ENCODE results near the gene HIPK1.
"Not testable (repeated sequence)": the region's sequence is repeated elsewhere in the genome, so short reads cannot be mapped to it uniquely, and the experiment has no call there.

Gene HIPK1

GRCh38 chr1:113999799-114000198 is 70.7 kb downstream of the HIPK1 start:
- H3K4me3 ChIP-seq (ENCODE audit: low read length), result no peak overlapping the region
- DNase-seq (ENCODE audit: low read depth, low spot score), result no peak

- H3K4me3 ChIP-seq (ENCODE audit: low read length), result no peak overlapping the region
- DNase-seq (ENCODE audit: low read depth, low spot score), result no peak
These were observed 71.3 kb downstream of the HIPK1 start for GRCh38 chr1:114000406-114000805.

GRCh38 chr1:114002492-114003239 is 73.5 kb downstream of the HIPK1 start:
- no peak overlapping the region for H3K4me3 ChIP-seq (ENCODE audit: low read length)
- DNase-seq (ENCODE audit: low read depth, low spot score), result no peak

- DNase-seq (ENCODE audit: low read depth, low spot score), result no peak
- H3K4me3 ChIP-seq (ENCODE audit: low read length), result no peak overlapping the region
These were observed 74.3 kb downstream of the HIPK1 start for GRCh38 chr1:114003431-114003830.

GRCh38 chr1:114006825-114007224 is 77.7 kb downstream of the HIPK1 start:
- DNase-seq (ENCODE audit: low read depth, low spot score), result not testable (repeated sequence)

GRCh38 chr1:114008480-114008941 is 79.4 kb downstream of the HIPK1 start:
- no peak overlapping the region for H3K4me3 ChIP-seq (ENCODE audit: low read length)
- no peak for DNase-seq (ENCODE audit: low read depth, low spot score)

More at GRCh38 chr1:114006825-114007224, 77.7 kb downstream of the HIPK1 start:
- H3K4me3 ChIP-seq (ENCODE audit: low read length), result not testable (repeated sequence)

- H3K4me3 ChIP-seq (ENCODE audit: low read length), result no peak overlapping the region
- DNase-seq (ENCODE audit: low read depth, low spot score), result no peak
These were observed 79.9 kb downstream of the HIPK1 start for GRCh38 chr1:114008993-114009392.

- no peak overlapping the region for H3K4me3 ChIP-seq (ENCODE audit: low read length)
- no peak for DNase-seq (ENCODE audit: low read depth, low spot score)
These were observed 80.3 kb downstream of the HIPK1 start for GRCh38 chr1:114009393-114009792.

- no peak overlapping the region for H3K4me3 ChIP-seq (ENCODE audit: low read length)
- no peak for DNase-seq (ENCODE audit: low read depth, low spot score)
These were observed 81.5 kb downstream of the HIPK1 start for GRCh38 chr1:114010433-114011184.

GRCh38 chr1:114011796-114012195 is 82.7 kb downstream of the HIPK1 start:
- no peak for DNase-seq (ENCODE audit: low read depth, low spot score)
- no peak overlapping the region for H3K4me3 ChIP-seq (ENCODE audit: low read length)

- DNase-seq (ENCODE audit: low read depth, low spot score), result no peak
- no peak overlapping the region for H3K4me3 ChIP-seq (ENCODE audit: low read length)
These were observed 86.0 kb downstream of the HIPK1 start for GRCh38 chr1:114015075-114015474.

- not testable (repeated sequence) for DNase-seq (ENCODE audit: low read depth, low spot score); H3K4me3 ChIP-seq (ENCODE audit: low read length)
These were observed 90.6 kb downstream of the HIPK1 start for GRCh38 chr1:114019724-114020123.

- no peak for DNase-seq (ENCODE audit: low read depth, low spot score)
- H3K4me3 ChIP-seq (ENCODE audit: low read length), result no peak overlapping the region
These were observed 92.6 kb downstream of the HIPK1 start for GRCh38 chr1:114021665-114022099.

- DNase-seq (ENCODE audit: low read depth, low spot score), result no peak
- H3K4me3 ChIP-seq (ENCODE audit: low read length), result no peak overlapping the region
These were observed 93.8 kb downstream of the HIPK1 start for GRCh38 chr1:114022877-114023276.

- no peak overlapping the region for H3K4me3 ChIP-seq (ENCODE audit: low read length)
- no peak for DNase-seq (ENCODE audit: low read depth, low spot score)
These were observed 94.3 kb downstream of the HIPK1 start for GRCh38 chr1:114023377-114023776.

GRCh38 chr1:114024049-114024448 is 94.9 kb downstream of the HIPK1 start:
- no peak for DNase-seq (ENCODE audit: low read depth, low spot score)

GRCh38 chr1:114025609-114026401 is 96.7 kb downstream of the HIPK1 start:
- H3K4me3 ChIP-seq (ENCODE audit: low read length), result no peak overlapping the region
- DNase-seq (ENCODE audit: low read depth, low spot score), result no peak

More at GRCh38 chr1:114024049-114024448, 94.9 kb downstream of the HIPK1 start:
- no peak overlapping the region for H3K4me3 ChIP-seq (ENCODE audit: low read length)

- H3K4me3 ChIP-seq (ENCODE audit: low read length), result no peak overlapping the region
- DNase-seq (ENCODE audit: low read depth, low spot score), result no peak
These were observed 97.7 kb downstream of the HIPK1 start for GRCh38 chr1:114026797-114027196.

Measured in Jurkat, Clone E6-1 (cell line).